Fibroblast of lung (primary cell): ENCODE results near the gene ETV6.

Source experiments
- CTCF ChIP-seq, 2 donors: IDR thresholded peaks in 1 of 2; conservative IDR thresholded peaks in 1 of 2; 1 replicate in 1 of 2; 2 replicates in 1 of 2; pipeline ENCODE4 v1.5.1; 2011 to 2012; ENCODE audit warnings: low read length in 2 of 2, control low read depth in 1 of 2, inconsistent platforms in 1 of 2, low read depth in 1 of 2, mild to moderate bottlenecking in 1 of 2
- EZH2 ChIP-seq: IDR thresholded peaks from 2 replicates; pipeline ENCODE4 v1.5.1; 2012; ENCODE audit warnings: low read length, control low read depth, mild to moderate bottlenecking; ENCODE audit errors: missing control alignments

GRCh38 chr12:11762723-11763326 lies 113.4 kb downstream of the ETV6 start:
- no peak for TF ChIP-seq CTCF (conservative IDR thresholded peaks at IDR 0.05 in 1 of 2, IDR thresholded peaks at IDR 0.05 in 1 of 2; ENCODE audit: low read depth in 1 of 2, low read length in 2 of 2)
- TF ChIP-seq EZH2: no peak
